Pancreas (tissue), 10 donors: ENCODE data around the gene IFI27L2. TPM values are rescaled to one million over a fixed set of nuclear protein-coding genes. Genes with fewer than 3 reads are reported as not detected.
A peak's percentile ranks its signal among the peaks of the same experiment; 100 is the strongest.

Experiments
- ATAC-seq, 4 donors: fragments of 200-7000 bp; cut with Tn5 transposase; one replicate each; pipeline versions ENCODE4 v1.8.0 to v1.9.1; 2020; ENCODE audit warnings: mild to moderate bottlenecking in 4 of 4, moderate library complexity in 4 of 4
- DNase-seq, 6 donors: peaks; one replicate each; pipeline ENCODE4 v3.0.0-alpha.2; 2020
- FAIRE-seq: peaks from 2 replicates; lab custom pipeline; 2012; peaks lifted over from hg19 to GRCh38; lab: Jason Lieb, UNC
- H3K27ac ChIP-seq, 4 donors: fragments of 200-600 bp; sonication (generic); 1 replicate in 3 of 4; 2 replicates in 1 of 4; pipeline versions ENCODE4 v1.5.0 to v1.8.0; 2020
- H3K27me3 ChIP-seq, 4 donors: fragments of 200-600 bp; one replicate each; pipeline ENCODE4 v1.8.0; 2021
- H3K36me3 ChIP-seq, 3 donors: fragments of 200-600 bp; sonication (generic) in 1 of 3; one replicate each; pipeline versions ENCODE4 v1.5.0 to v1.8.0; 2020 to 2021
- H3K4me1 ChIP-seq, 3 donors: fragments of 200-600 bp; one replicate each; pipeline ENCODE4 v1.8.0; 2021
- H3K4me3 ChIP-seq, 4 donors: fragments of 200-600 bp; sonication (generic) in 2 of 4; one replicate each; pipeline versions ENCODE4 v1.5.0 to v1.8.0; 2020 to 2021
- H3K9me3 ChIP-seq, 4 donors: fragments of 200-600 bp; one replicate each; pipeline ENCODE4 v1.8.0; 2021
- WGBS, 2 donors: extraction: QIAGEN DNeasy Blood & Tissue Kit; methylation state at CpG; one replicate each; pipeline ENCODE4 v1.1.7; 2013; 5-methylcytosine and 5-hydroxymethylcytosine counted together
- intact Hi-C, 3 donors: fragments of 100-400 bp; cut with DNase I; formaldehyde crosslinking; loops; one replicate each; pipeline versions ENCODE4 v1.11.1 to v1.14.2; 2022
- polyA plus RNA-seq, 2 donors: library from polyadenylated mRNA; stranded (reverse); fragments of 200-250 nt; gene quantifications; one replicate each; pipeline ENCODE4 v1.2.3, GENCODE V29; 2013
- total RNA-seq, 6 donors: library from RNA; stranded (reverse); fragmentation: NEBNext Ultra II Directional in 4 of 6; extraction: Animal tissue kit (Norgen Biotek cat#: 25700) in 4 of 6; gene quantifications; one replicate each; pipeline versions ENCODE4 v1.2.1 to v1.2.4, GENCODE V29; 2021 to 2023
- TF ChIP-seq, protein P1 (sequence below), 4 donors: fragments of 200-600 bp; sonication (generic) in 3 of 4; IDR thresholded peaks; one replicate each; pipeline versions ENCODE4 v1.5.0 to v1.8.0; 2021; ENCODE audit warnings: antibody characterized with exemption in 4 of 4
- donor health status: healthy with polysubstance abuse.
- donor health status: DM: no; HTN: no; CAD: no; lungs with moderate emphysema.
- donor health status: DM: no; HTN: no; CAD: no.
- donor health status: control.
- donor health status: control.
- donor health status: Bipolar disorder and iron deficiency.
- donor health status: DM: yes; HTN: yes; CAD: no.
- donor health status: DM: no; HTN: no; CAD: no.
- donor health status: DM: no; HTN: no; CAD: no.
- donor health status: DM: yes; HTN: yes; CAD: no.

Gene IFI27L2
- total and polyA plus RNA-seq, 8 donors = 5.4 to 90.7 (median 16.2) TPM

DNA sequence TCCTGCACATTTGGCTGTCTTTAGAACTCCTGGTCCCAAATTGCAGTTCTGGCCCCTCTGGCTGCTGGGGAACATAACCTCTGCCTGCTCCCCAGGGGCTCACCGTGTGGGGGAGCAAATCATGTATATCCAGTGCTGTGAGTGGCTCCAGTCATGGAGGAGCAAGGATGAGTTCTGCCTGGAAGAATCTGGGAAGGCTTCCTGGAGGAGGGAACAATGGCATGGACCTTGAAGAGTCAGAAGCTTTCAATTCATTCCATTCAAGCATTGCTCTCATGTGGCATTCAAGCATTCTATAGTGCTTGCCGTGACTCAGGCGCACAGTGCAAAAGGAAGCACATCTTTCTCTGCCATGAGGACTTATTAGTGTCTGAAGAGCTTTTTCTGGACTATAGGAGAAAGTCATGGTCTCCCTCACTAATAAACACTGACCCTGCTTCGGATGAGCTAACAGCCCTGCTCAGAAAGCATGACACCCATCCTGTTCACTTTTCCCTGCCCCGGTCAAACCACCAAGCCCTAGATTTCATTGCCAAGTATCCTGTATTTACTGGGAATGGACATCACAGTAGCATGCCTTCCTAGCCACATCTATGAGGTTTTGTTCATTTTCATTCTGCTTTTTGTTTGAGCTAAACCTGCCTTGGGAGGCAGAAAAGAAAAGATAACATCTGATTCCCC lies 15.4 kb downstream of the IFI27L2 start:
- H3K4me3 ChIP-seq = no peak overlapping the region
- TF ChIP-seq, protein P1, sequence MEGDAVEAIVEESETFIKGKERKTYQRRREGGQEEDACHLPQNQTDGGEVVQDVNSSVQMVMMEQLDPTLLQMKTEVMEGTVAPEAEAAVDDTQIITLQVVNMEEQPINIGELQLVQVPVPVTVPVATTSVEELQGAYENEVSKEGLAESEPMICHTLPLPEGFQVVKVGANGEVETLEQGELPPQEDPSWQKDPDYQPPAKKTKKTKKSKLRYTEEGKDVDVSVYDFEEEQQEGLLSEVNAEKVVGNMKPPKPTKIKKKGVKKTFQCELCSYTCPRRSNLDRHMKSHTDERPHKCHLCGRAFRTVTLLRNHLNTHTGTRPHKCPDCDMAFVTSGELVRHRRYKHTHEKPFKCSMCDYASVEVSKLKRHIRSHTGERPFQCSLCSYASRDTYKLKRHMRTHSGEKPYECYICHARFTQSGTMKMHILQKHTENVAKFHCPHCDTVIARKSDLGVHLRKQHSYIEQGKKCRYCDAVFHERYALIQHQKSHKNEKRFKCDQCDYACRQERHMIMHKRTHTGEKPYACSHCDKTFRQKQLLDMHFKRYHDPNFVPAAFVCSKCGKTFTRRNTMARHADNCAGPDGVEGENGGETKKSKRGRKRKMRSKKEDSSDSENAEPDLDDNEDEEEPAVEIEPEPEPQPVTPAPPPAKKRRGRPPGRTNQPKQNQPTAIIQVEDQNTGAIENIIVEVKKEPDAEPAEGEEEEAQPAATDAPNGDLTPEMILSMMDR (IDR thresholded peaks at IDR 0.05) = no peak
- FAIRE-seq = no peak
- H3K9me3 ChIP-seq = no peaks in the 10 kb centered on the region
- H3K4me1 ChIP-seq = no peaks in the 10 kb centered on the region
- no peak overlapping the region for H3K27ac ChIP-seq
- WGBS, 2 donors = 75 to 81% methylated on average over 5 of the region's 5 CpGs
- DNase-seq = peak in 1 of 6 donors; percentile 1
- H3K27me3 ChIP-seq = no peaks in the 10 kb centered on the region
- intact Hi-C loops = no loop called here
- H3K36me3 ChIP-seq = no peaks in the 10 kb centered on the region
- no peak for ATAC-seq

DNA sequence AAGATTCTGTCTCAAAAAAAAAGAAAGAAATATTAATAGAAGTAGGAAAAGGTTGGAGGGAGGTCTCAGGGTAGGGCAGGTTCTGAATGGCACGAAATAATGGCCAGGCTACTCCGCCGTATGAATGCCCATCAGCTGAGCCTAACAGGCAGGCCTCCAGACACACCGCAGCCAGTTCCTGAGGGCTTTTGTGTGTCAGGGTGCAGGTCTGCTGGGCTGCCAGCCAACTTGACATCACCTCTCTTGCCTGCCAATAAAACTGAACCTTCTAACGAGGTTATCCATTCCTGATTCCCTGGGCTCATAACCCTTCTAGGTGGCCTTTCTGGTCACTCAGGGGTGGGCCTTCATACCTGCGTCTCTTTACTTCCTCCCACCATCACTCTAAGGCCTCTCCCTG lies 15.9 kb downstream of the IFI27L2 start:
- H3K4me1 ChIP-seq = no peaks in the 10 kb centered on the region
- WGBS, 2 donors = 41 to 50% methylated on average over 6 of the region's 6 CpGs
- no peak overlapping the region for H3K27ac ChIP-seq
- FAIRE-seq (no peak), ATAC-seq (peak in 3 of 4 donors; percentile 34 to 67 (median 61)), DNase-seq (peak in 3 of 6 donors; percentile 15 to 49 (median 36))
- TF ChIP-seq, protein P1 (IDR thresholded peaks at IDR 0.05) = no peak
- no peaks in the 10 kb centered on the region for H3K36me3 ChIP-seq
- no peaks in the 10 kb centered on the region for H3K9me3 ChIP-seq
- intact Hi-C loops = no loop called here
- no peak overlapping the region for H3K4me3 ChIP-seq
- H3K27me3 ChIP-seq = no peaks in the 10 kb centered on the region

DNA sequence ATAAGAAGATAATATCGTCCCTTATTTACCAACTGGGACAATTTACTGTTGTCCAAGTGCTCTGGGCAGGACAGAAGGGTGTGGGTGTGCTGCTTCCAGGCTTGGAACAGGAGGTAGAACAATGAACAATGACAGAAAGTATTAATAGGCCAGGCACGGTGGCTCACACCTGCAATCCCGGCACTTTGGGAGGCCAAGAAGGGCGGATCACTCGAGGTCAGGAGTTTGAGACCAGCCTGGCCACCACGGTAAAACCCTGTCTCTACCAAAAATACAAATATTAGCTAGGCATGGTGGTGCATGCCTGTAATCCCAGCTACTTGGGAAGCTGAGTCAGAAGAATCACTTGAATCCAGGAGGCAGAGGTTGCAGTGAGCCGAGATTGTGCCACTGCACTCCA lies 16.3 kb downstream of the IFI27L2 start:
- FAIRE-seq = no peak
- H3K4me3 ChIP-seq = no peak overlapping the region

DNA sequence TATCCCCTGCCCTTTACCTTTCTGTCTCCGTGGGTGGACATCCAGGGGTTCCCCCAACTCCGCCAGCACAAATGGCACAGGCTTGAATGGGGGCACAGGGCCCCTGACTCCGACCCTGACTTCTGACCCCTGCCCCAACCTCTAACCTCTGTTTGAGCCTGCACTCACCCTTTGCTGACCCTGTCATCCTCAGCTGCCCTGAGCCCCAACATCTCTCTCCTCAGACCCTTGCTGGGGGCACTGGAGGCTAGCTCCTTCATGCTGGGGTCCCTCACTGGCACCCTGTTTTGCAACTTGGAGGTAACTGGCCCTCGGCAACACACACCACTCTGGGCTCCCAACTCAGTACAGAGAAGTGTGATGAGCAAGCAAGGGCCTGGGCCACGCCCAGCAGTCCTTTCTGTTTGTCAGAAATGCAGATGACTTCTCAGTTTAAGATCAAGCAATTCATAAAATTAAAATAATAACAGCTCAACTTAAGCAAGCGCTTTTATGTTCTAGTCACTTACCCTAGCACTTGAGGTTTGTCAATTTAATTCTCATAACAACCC lies 16.8 kb downstream of the IFI27L2 start:
- H3K4me1 ChIP-seq = no peaks in the 10 kb centered on the region
- WGBS, 2 donors = 77 to 81% methylated on average over 6 of the region's 6 CpGs
- no peaks in the 10 kb centered on the region for H3K9me3 ChIP-seq
- no peaks in the 10 kb centered on the region for H3K36me3 ChIP-seq
- peak overlapping the region in 1 of 4 donors; percentile 14 for H3K4me3 ChIP-seq
- intact Hi-C loops = no loop called here
- no peak for FAIRE-seq
- TF ChIP-seq, protein P1 (IDR thresholded peaks at IDR 0.05) = no peak
- no peaks in the 10 kb centered on the region for H3K27me3 ChIP-seq
- no peak for DNase-seq
- no peak overlapping the region for H3K27ac ChIP-seq
- no peak for ATAC-seq

More for the DNA sequence above, 16.3 kb downstream of the IFI27L2 start:
- no peak for DNase-seq
- 80 to 81% methylated on average over 7 of the region's 7 CpGs for WGBS, 2 donors
- Histone ChIP-seq H3K4me1 (no peaks in the 10 kb centered on the region), H3K9me3 (no peaks in the 10 kb centered on the region), H3K27ac (no peak overlapping the region), H3K27me3 (no peaks in the 10 kb centered on the region), H3K36me3 (no peaks in the 10 kb centered on the region)
- ATAC-seq = no peak
- TF ChIP-seq, protein P1 (IDR thresholded peaks at IDR 0.05) = no peak
- intact Hi-C loops = no loop called here
